Coronary artery (tissue), 2 donors: ENCODE measurements around the gene CIAO2A.
"Not testable (repeated sequence)": the region's sequence is repeated elsewhere in the genome, so short reads cannot be mapped to it uniquely, and the experiment has no call there.

Experiments
- DNase-seq: peaks from one replicate; pipeline ENCODE4 v3.0.0-alpha.2; 2017; ENCODE audit warnings: low spot score
- H3K27ac ChIP-seq, 2 donors: fragments of 200-600 bp; sonication (generic); one replicate each; pipeline ENCODE4 v1.5.1; 2016 to 2019
- H3K4me3 ChIP-seq: fragments of 200-600 bp; sonication (generic); 2 replicates; pipeline ENCODE4 v1.5.1; 2016; ENCODE audit warnings: mild to moderate bottlenecking, moderate library complexity
- TF ChIP-seq, protein P1 (sequence below): fragments of 200-600 bp; sonication (generic); IDR thresholded peaks from one replicate; pipeline ENCODE4 v1.5.1; 2019; ENCODE audit warnings: antibody characterized with exemption

Gene CIAO2A

DNA sequence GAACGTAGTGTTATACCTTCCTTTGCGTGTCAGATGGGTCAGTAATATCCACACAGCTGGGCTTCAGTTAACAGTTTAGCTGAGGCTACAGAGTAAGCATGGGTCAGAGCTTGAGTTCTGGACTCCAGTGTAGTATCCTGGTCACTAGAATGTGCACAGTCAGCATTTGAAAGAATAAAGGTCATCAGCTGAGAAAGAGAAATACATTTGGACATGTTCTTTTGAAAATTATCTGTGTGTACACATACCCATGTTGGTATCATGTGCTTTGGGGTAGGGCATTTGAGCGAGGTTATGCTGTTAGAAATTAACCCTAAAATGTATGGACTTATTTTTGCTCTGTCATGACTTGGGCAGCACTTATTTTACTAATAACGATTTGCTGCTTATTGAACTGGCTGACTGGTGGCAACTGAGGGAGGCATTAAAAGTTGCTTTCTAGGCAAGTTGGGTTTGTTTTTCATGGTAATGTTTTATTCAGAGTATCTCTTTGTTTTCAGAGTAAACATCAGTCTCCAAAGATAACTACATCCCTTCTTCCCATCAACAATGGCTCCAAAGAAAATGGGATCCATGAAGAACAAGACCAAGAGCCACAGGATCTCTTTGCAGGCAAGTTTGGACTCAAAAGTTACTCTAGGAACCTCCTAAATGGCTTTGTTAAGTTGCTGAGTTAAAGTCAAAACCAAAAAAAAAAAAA, 18.6 kb upstream of the CIAO2A start:
- no peak for DNase-seq
- no peak overlapping the region for H3K4me3 ChIP-seq
- H3K27ac ChIP-seq, result no peak overlapping the region
- TF ChIP-seq, protein P1, sequence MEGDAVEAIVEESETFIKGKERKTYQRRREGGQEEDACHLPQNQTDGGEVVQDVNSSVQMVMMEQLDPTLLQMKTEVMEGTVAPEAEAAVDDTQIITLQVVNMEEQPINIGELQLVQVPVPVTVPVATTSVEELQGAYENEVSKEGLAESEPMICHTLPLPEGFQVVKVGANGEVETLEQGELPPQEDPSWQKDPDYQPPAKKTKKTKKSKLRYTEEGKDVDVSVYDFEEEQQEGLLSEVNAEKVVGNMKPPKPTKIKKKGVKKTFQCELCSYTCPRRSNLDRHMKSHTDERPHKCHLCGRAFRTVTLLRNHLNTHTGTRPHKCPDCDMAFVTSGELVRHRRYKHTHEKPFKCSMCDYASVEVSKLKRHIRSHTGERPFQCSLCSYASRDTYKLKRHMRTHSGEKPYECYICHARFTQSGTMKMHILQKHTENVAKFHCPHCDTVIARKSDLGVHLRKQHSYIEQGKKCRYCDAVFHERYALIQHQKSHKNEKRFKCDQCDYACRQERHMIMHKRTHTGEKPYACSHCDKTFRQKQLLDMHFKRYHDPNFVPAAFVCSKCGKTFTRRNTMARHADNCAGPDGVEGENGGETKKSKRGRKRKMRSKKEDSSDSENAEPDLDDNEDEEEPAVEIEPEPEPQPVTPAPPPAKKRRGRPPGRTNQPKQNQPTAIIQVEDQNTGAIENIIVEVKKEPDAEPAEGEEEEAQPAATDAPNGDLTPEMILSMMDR, result no peak

DNA sequence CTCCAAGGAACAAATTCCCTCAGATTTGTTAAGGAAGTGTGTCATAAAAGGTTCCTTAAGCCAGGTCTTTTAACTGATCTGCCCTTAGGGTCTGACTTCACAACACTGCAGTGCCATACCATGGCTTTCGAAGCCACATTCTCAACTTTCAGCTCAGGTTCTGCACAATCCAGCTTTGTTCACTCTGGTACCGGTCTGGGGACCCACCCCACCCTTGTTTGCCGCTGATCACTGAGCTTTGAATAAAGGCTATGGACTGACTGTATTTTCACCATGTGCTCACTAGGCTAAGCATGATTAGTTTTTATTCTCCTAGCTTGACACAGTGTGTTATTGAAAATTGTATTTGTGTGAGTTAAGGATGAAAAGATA, 18.0 kb upstream of the CIAO2A start:
- DNase-seq, result no peak
- H3K4me3 ChIP-seq, result no peak overlapping the region
- TF ChIP-seq, protein P1, result no peak
- no peak overlapping the region for H3K27ac ChIP-seq

DNA sequence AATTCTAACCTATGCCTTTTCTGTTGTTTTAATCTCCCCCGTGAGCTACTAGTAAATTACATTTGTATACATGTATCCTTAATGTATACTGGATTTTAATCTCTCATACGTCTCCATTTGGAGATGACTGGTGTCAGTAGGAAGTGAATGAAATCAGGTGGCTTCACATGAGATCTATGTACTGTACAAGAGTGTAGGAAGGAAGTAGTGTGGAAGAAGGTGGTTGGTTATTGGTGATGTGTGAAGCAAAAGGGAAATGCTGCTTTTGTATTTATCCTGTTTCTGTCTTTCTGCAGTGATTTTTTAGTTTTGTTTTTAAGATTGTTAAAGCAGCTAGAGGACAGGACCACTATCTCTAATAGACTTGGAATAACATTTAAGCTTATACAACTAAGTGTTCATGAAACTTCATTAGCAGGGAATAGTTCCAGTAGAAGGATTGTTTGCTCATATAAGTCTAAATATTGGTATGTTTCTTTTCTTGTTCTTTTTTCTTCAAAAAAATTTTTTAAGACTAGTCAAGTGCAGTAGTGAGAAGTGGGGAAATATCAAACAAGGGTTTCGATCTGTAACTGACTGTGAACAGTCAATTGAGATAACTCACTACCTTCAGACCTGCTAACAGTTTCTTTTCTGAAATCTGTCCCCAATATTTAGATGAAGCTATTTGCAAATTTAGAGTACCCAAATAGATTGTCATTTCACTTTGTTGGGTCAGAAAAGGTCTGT, 17.5 kb upstream of the CIAO2A start:
- H3K4me3 ChIP-seq, result no peak overlapping the region
- DNase-seq, result no peak
- no peak overlapping the region for H3K27ac ChIP-seq
- TF ChIP-seq, protein P1, result no peak

DNA sequence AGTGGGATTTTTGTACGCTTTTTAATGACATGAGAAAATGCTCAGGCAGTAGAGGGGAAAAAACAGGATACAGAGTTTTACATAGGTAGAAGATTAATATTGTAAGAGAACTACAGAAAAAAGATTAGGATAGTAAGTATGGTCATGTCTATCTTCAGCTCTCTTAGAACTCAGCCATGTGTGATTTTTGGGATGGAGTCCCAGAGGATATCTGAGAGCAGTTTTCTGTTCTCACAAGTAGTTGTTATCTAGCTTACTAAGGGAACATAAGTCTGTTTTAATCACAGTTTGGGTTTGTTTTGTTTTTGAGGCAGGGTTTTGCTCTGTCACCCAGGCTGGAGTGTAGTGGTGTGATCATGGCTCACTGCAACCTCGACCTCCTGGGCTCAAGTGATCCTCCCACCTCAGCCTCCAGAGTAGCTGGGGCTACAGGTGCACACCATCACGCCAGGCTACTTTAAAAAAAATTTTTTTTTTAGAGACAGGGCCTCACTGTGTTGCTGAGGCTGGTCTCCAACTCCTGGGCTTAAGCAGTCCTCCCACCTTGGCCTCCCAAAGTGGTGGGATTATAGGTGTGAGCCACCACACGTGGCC, 16.6 kb upstream of the CIAO2A start:
- DNase-seq, H3K27ac ChIP-seq, H3K4me3 ChIP-seq: not testable (repeated sequence)

DNA sequence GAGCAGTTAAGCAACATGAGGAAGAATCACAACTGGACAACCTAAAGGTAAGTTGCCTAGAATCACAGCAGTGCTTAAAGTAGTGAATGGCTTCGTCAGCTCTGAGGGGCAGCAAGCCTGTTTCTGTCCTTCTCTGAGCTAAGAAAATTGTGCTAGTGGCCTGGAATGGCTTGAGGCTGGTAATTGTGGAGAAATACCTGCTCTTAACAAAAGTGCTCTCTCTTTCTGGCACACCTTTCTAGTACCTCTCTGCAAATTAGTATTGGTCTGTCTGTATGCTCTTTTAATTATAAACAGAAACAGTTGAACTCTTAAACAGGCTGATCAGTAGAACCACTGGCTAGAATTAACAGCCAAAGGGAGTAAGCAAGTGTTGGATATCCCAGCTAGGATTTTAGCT, 13.7 kb upstream of the CIAO2A start:
- DNase-seq, result no peak
- H3K4me3 ChIP-seq, result no peak overlapping the region
- TF ChIP-seq, protein P1, result no peak
- H3K27ac ChIP-seq, result no peak overlapping the region

DNA sequence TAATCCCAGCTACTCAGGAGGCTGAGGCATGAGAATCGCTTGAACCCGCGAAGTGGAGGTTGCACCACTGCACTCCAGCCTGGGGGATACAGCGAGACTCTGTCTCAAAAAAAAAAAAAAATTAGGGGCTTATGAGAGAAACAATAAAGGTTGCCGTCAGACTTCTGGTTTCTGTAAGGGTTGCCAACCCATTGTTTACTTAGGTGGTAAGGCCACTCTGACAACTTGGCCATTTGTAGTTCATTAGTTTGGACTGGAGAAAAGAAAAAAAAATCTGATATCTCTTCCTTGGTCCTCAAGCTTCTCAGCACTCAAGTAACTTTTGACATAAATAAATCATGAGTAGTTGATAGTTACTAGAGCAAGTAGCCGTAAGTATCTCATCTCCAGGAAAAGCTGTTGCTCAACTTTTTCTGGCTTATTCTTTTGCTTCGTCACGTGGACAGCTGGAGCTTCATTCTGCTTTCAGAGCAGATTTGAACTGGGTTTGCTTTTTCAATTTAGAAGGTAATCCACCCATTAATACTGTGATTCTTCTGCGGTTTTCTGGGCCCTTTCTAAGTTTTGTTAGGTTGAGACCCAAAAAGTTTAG, 11.6 kb upstream of the CIAO2A start:
- peak overlapping the region in 1 of 2 donors; percentile 23 for H3K27ac ChIP-seq
- TF ChIP-seq, protein P1, result no peak
- DNase-seq, result no peak
- H3K4me3 ChIP-seq, result no peak overlapping the region

DNA sequence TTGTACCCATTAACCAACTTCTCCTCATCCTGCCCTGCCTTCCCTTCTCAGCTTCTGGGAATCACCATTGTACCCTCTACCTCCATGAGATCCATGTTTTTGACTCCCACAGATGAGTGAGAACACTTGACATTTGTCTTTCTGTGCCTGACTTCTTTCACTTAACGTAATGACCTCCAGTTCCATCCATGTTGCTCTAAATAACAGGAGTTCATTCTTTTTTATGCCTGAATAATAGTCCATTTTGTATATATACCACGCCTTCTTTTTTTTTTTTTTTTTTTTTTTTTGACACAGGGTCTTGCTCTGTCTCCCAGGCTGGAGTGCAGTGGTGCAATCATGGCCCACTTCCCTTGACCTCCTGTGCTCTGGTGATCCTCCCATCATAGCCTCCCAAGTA, 8.9 kb upstream of the CIAO2A start:
- TF ChIP-seq, protein P1, result no peak
- Histone ChIP-seq H3K4me3 (no peak overlapping the region), H3K27ac (no peak overlapping the region)
- DNase-seq, result no peak
